Lower leg skin (tissue), 3 donors: Measurements from ENCODE around the gene SPDYE18.
"Not testable (repeated sequence)": the region's sequence is repeated elsewhere in the genome, so short reads cannot be mapped to it uniquely, and the experiment has no call there.

Experiments used
- CTCF ChIP-seq, 3 donors: fragments of 450-650 bp; IDR thresholded peaks; one replicate each; pipeline ENCODE4 v1.5.1; 2016; ENCODE audit warnings: antibody characterized with exemption in 3 of 3, mild to moderate bottlenecking in 3 of 3, moderate library complexity in 2 of 3
- POLR2A ChIP-seq, 2 donors: fragments of 450-650 bp; IDR thresholded peaks; one replicate each; pipeline ENCODE4 v1.6.1; 2016 to 2017; ENCODE audit warnings: antibody characterized with exemption in 2 of 2, mild to moderate bottlenecking in 1 of 2, moderate library complexity in 1 of 2

DNA sequence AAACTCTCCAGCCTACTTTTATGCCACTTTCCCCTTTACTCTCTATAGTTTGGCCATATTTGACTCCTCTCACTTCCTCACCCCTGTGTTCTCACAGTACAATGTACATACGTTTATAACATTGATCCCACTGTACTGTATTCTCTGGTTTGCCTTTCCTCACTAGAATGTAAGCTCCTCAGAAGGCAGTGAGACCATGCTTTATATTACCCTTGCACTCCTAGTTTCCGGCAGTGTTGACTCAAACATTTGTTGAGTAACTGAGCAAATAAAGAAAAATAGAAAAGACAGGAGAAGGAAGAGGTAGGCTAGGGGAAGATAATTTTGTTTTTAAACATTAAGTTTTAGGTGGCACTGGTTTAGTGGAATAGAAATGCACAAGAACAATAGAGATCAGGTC lies 17.9 kb upstream of the SPDYE18 start:
- not testable (repeated sequence) for TF ChIP-seq CTCF, POLR2A (IDR thresholded peaks at IDR 0.05)
